OCI-LY1 (cell line): ENCODE measurements around the gene MAD1L1.

Experiments
- H2AFZ ChIP-seq: fragments of 200-600 bp; sonication (generic), shearing (Covaris generic); 2 replicates; pipeline ENCODE4 v1.6.0; 2014; ENCODE audit warnings: antibody characterized with exemption, mild to moderate bottlenecking, low read length
- H3F3A ChIP-seq: fragments of 200-600 bp; sonication (generic), shearing (Covaris generic); 2 replicates; pipeline ENCODE4 v1.6.0; 2014; ENCODE audit warnings: mild to moderate bottlenecking, antibody characterized with exemption, low read length, moderate library complexity; ENCODE audit not compliant: insufficient read depth
- H3K27ac ChIP-seq: fragments of 200-600 bp; sonication (generic); 2 replicates; pipeline ENCODE4 v1.5.1; 2014; ENCODE audit warnings: low read length, mixed run types, mild to moderate bottlenecking, low read depth; ENCODE audit not compliant: poor library complexity, severe bottlenecking
- H3K27me3 ChIP-seq: fragments of 200-600 bp; sonication (generic); 2 replicates; pipeline ENCODE4 v1.6.0; 2014; ENCODE audit warnings: antibody characterized with exemption, mild to moderate bottlenecking, low read length, moderate library complexity; ENCODE audit not compliant: insufficient read depth
- H3K36me3 ChIP-seq: fragments of 200-600 bp; sonication (generic); 2 replicates; pipeline ENCODE4 v1.6.1; 2014; ENCODE audit warnings: mild to moderate bottlenecking, antibody characterized with exemption, low read length, moderate library complexity, mixed read lengths; ENCODE audit not compliant: insufficient read depth
- H3K4me1 ChIP-seq: fragments of 200-600 bp; sonication (generic); 2 replicates; pipeline ENCODE4 v1.5.1; 2014; ENCODE audit warnings: mild to moderate bottlenecking, low read length, moderate library complexity; ENCODE audit not compliant: insufficient read depth, severe bottlenecking
- H3K4me2 ChIP-seq: fragments of 200-600 bp; sonication (generic), shearing (Covaris generic); 2 replicates; pipeline ENCODE4 v1.6.1; 2014; ENCODE audit warnings: low read length
- H3K4me3 ChIP-seq: fragments of 200-600 bp; sonication (generic); 2 replicates; pipeline ENCODE4 v1.5.1; 2014; ENCODE audit warnings: low read length, low read depth, mild to moderate bottlenecking, mixed read lengths; ENCODE audit not compliant: poor library complexity, severe bottlenecking
- H3K79me2 ChIP-seq: fragments of 200-600 bp; shearing (Covaris generic); 2 replicates; pipeline ENCODE4 v1.6.1; 2016; ENCODE audit warnings: mixed run types, low read length, mixed read lengths; ENCODE audit not compliant: insufficient read depth
- H3K9ac ChIP-seq: fragments of 200-600 bp; sonication (generic), shearing (Covaris generic); 2 replicates; pipeline ENCODE4 v1.6.1; 2014; ENCODE audit warnings: mild to moderate bottlenecking, low read length, mixed read lengths
- H3K9me2 ChIP-seq: fragments of 200-600 bp; sonication (generic), shearing (Covaris generic); 2 replicates; pipeline ENCODE4 v1.6.1; 2014; ENCODE audit warnings: low read depth, mild to moderate bottlenecking, low read length, mixed read lengths
- H3K9me3 ChIP-seq: fragments of 200-600 bp; shearing (Covaris generic); 2 replicates; pipeline ENCODE4 v1.6.1; 2014; ENCODE audit warnings: low read length, mixed read lengths
- H4K20me1 ChIP-seq: fragments of 200-600 bp; sonication (generic), shearing (Covaris generic); 2 replicates; pipeline ENCODE4 v1.6.0; 2016; ENCODE audit warnings: mild to moderate bottlenecking, low read length; ENCODE audit not compliant: insufficient read depth
- CTCF ChIP-seq: fragments of 200-600 bp; sonication (generic), shearing (Covaris generic); IDR thresholded peaks from 2 replicates; pipeline ENCODE4 v1.5.1; 2017; ENCODE audit warnings: mild to moderate bottlenecking, antibody characterized with exemption, low read length, moderate library complexity, mixed read lengths
- EZH2 ChIP-seq: fragments of 200-600 bp; sonication (generic), shearing (Covaris generic); IDR thresholded peaks from 2 replicates; pipeline ENCODE4 v1.8.0; 2017; ENCODE audit warnings: borderline replicate concordance, mixed run types, mild to moderate bottlenecking, antibody characterized with exemption, low read length, moderate library complexity, mixed read lengths

The MAD1L1 gene

GRCh38 chr7:2079332-2080059 is 153.2 kb downstream of the MAD1L1 start:
- Histone ChIP-seq H3K79me2 (no peaks in the 10 kb centered on the region), H3K27me3 (no peaks in the 10 kb centered on the region), H4K20me1 (no peaks in the 10 kb centered on the region), H3F3A (no peaks in the 10 kb centered on the region), H3K9ac (peak overlapping the region; percentile 13; the same call in 1 of the 2 replicates), H3K4me1 (peaks cover 11% of the 10 kb centered on the region), H3K9me3 (no peaks in the 10 kb centered on the region), H2AFZ (no peak overlapping the region), H3K36me3 (peaks cover 9% of the 10 kb centered on the region; the same call in 1 of the 2 replicates), H3K9me2 (no peaks in the 10 kb centered on the region), H3K4me3 (no peak overlapping the region), H3K4me2 (peak overlapping the region; percentile 10; the same call in 1 of the 2 replicates), H3K27ac (peak overlapping the region; percentile 26)
- TF ChIP-seq CTCF (no peak), EZH2 (no peak)

DNA sequence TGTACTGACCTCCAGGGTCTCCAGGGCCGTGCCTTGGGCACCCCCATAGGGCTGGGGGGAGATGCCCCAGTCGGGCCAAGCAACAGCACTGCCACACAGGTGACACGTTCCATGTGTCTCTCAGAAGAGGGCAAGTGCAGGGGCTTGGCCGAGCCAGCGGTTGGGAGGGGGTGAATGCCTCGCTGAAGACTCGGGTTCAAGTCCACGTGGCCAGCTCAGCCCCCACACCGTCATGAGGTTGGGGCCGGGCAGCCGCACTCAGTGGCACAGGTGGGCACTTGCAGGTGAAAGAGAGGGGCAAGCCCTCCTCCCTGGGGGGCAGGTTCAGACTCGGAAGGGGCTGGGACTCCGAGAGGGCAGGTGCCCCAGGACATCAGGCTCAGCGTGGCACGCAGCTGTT is 153.8 kb downstream of the MAD1L1 start:
- H3K4me1 ChIP-seq = peaks cover 11% of the 10 kb centered on the region
- H3K9me2 ChIP-seq = no peaks in the 10 kb centered on the region
- H3F3A ChIP-seq = no peaks in the 10 kb centered on the region
- H3K4me3 ChIP-seq = no peak overlapping the region
- H3K4me2 ChIP-seq = no peak overlapping the region
- H3K27ac ChIP-seq = no peak overlapping the region
- no peaks in the 10 kb centered on the region for H3K27me3 ChIP-seq
- TF ChIP-seq CTCF (no peak), EZH2 (no peak)
- H3K9ac ChIP-seq = no peak overlapping the region
- no peaks in the 10 kb centered on the region for H3K9me3 ChIP-seq
- H2AFZ ChIP-seq = no peak overlapping the region
- no peaks in the 10 kb centered on the region for H4K20me1 ChIP-seq
- peaks cover 9% of the 10 kb centered on the region; the same call in 1 of the 2 replicates for H3K36me3 ChIP-seq
- no peaks in the 10 kb centered on the region for H3K79me2 ChIP-seq

- no peak overlapping the region for H2AFZ ChIP-seq
- peaks cover 27% of the 10 kb centered on the region for H3K4me1 ChIP-seq
- H3K27ac ChIP-seq = no peak overlapping the region
- no peak overlapping the region for H3K4me3 ChIP-seq
- TF ChIP-seq EZH2 (no peak), CTCF (no peak)
- H3K36me3 ChIP-seq = peaks cover 9% of the 10 kb centered on the region; the same call in 1 of the 2 replicates
- no peaks in the 10 kb centered on the region for H3K9me3 ChIP-seq
- H3K9ac ChIP-seq = no peak overlapping the region
- H3K27me3 ChIP-seq = no peaks in the 10 kb centered on the region
- no peaks in the 10 kb centered on the region for H3K79me2 ChIP-seq
- H3K4me2 ChIP-seq = no peak overlapping the region
- H3K9me2 ChIP-seq = no peaks in the 10 kb centered on the region
- H4K20me1 ChIP-seq = no peaks in the 10 kb centered on the region
- no peaks in the 10 kb centered on the region for H3F3A ChIP-seq
Measured at GRCh38 chr7:2076649-2077064, 156.1 kb downstream of the MAD1L1 start.
